Keratinocyte (primary cell): ENCODE measurements around the gene PLG.

ENCODE experiments used
- EZH2 ChIP-seq: IDR thresholded peaks from one replicate; pipeline ENCODE4 v1.6.1; 2012; ENCODE audit warnings: inconsistent platforms, mild to moderate bottlenecking, low read length, moderate library complexity
- TF ChIP-seq, protein P1 (sequence below), 3 experiments: IDR thresholded peaks in 1 of 3; conservative IDR thresholded peaks in 1 of 3; optimal IDR thresholded peaks in 1 of 3; 2 replicates in 2 of 3; 3 replicates in 1 of 3; pipeline versions ENCODE3 to v1.5.1; 2011; ENCODE audit warnings: low read length in 3 of 3, mild to moderate bottlenecking in 3 of 3, moderate library complexity in 2 of 3, control low read depth in 1 of 3, inconsistent platforms in 1 of 3; ENCODE audit not compliant: insufficient read depth in 2 of 3; ENCODE audit errors: extremely low read depth in 1 of 3

DNA sequence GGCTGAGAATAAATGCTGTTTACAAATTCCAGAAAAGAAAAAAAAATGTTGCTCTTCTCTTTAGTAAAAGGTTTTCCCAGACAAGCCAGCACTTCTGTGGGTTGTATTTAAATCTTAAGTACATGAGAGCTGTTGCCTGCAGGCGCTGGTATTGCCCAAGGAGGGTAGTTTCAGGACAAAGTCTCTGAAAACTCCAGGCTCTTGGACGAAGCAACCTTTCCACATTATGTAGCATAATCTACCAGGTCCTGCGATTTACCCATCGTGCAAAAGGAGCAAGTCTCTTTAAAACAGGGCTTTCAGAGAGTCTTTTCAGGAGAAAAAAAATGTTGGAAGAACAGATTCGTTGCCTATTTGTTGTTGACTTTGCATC lies 65.6 kb downstream of the PLG start:
- TF ChIP-seq, protein P1, sequence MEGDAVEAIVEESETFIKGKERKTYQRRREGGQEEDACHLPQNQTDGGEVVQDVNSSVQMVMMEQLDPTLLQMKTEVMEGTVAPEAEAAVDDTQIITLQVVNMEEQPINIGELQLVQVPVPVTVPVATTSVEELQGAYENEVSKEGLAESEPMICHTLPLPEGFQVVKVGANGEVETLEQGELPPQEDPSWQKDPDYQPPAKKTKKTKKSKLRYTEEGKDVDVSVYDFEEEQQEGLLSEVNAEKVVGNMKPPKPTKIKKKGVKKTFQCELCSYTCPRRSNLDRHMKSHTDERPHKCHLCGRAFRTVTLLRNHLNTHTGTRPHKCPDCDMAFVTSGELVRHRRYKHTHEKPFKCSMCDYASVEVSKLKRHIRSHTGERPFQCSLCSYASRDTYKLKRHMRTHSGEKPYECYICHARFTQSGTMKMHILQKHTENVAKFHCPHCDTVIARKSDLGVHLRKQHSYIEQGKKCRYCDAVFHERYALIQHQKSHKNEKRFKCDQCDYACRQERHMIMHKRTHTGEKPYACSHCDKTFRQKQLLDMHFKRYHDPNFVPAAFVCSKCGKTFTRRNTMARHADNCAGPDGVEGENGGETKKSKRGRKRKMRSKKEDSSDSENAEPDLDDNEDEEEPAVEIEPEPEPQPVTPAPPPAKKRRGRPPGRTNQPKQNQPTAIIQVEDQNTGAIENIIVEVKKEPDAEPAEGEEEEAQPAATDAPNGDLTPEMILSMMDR (optimal IDR thresholded peaks at IDR 0.05 in 1 of 3, IDR thresholded peaks at IDR 0.05 in 1 of 3, conservative IDR thresholded peaks at IDR 0.05 in 1 of 3; ENCODE audit: extremely low read depth in 1 of 3, insufficient read depth in 2 of 3, low read length in 3 of 3): no peak
- no peak for TF ChIP-seq EZH2
